K562 (cell line): ENCODE data around the gene BMP2.

Experiments used
- FOXM1 ChIP-seq, 2 experiments: fragments of 450-650 bp in 1 of 2; sonication (generic) in 1 of 2; formaldehyde crosslinking in 1 of 2; IDR thresholded peaks; 2 replicates each; pipeline versions ENCODE4 v1.6.1 to v1.9.0; 2017 to 2022; ENCODE audit warnings: low read depth in 2 of 2, mild to moderate bottlenecking in 2 of 2, missing genetic modification reagents in 1 of 2, moderate library complexity in 1 of 2
- HDAC2 ChIP-seq: fragments of 450-650 bp; IDR thresholded peaks from 2 replicates; pipeline ENCODE4 v1.6.1; 2016; ENCODE audit warnings: mild to moderate bottlenecking
- NCOA4 ChIP-seq: fragments of 450-650 bp; IDR thresholded peaks from 2 replicates; pipeline ENCODE4 v1.6.1; 2018; ENCODE audit warnings: mild to moderate bottlenecking; ENCODE audit not compliant: partially characterized antibody
- PHF8 ChIP-seq: fragments of 200-600 bp; sonication (generic); IDR thresholded peaks from 2 replicates; pipeline ENCODE4 v1.6.1; 2012; ENCODE audit warnings: mixed run types, mild to moderate bottlenecking, inconsistent platforms, low read length, moderate library complexity, borderline replicate concordance
- POLR2A ChIP-seq: fragments of 450-650 bp; conservative IDR thresholded peaks from 2 replicates; pipeline ENCODE4 v1.6.1; 2016
- RFX5 ChIP-seq: IDR thresholded peaks from 2 replicates; pipeline ENCODE4 v1.6.1; 2011; ENCODE audit warnings: low read depth, mild to moderate bottlenecking, improper control_type of control experiment, low read length
- TCF3 ChIP-seq: sonication (generic); formaldehyde crosslinking; IDR thresholded peaks from 2 replicates; pipeline ENCODE4 v1.4.0; 2020; ENCODE audit warnings: mild to moderate bottlenecking, missing genetic modification reagents

- TF ChIP-seq FOXM1 (IDR thresholded peaks at IDR 0.05; ENCODE audit: low read depth) (no peak), FOXM1 (CRISPR knock-in tag; IDR thresholded peaks at IDR 0.05; ENCODE audit: low read depth) (no peak), TCF3 (CRISPR knock-in tag) (no peak), HDAC2 (no peak), PHF8 (no peak), NCOA4 (no peak), POLR2A (no peak), RFX5 (no peak)
These were observed 36.7 kb upstream of the BMP2 start for GRCh38 chr20:6730672-6731328.
